ENCODE data around the gene CDC42SE2. TPM values are rescaled to one million over a fixed set of nuclear protein-coding genes. Genes with fewer than 3 reads are reported as not detected.
A peak's percentile ranks its signal among the peaks of the same experiment; 100 is the strongest.

Gene CDC42SE2
- total RNA-seq, 6 donors from 2014 or later = 13.6 to 92.1 (median 36.5) TPM

- Histone ChIP-seq H3K9me3 (no peaks in the 10 kb centered on the region), H3K4me3 (no peak overlapping the region), H3K36me3 (peaks cover 3 to 83% (median 35%) of the 10 kb centered on the region in 4 donors), H3K27ac (peak overlapping the region in 2 of 4 donors; percentile 2 to 17), H3K27me3 (no peaks in the 10 kb centered on the region), H3K4me1 (peaks cover 0 to 5% (median 2%) of the 10 kb centered on the region in 4 donors)
- ATAC-seq (ENCODE audit: low FRiP score in 2 of 2) (no peak), DNase-seq (no peak)
- 69 to 77% methylated on average over 1 of the region's 1 CpG for whole genome bisulfite sequencing, 2 donors
- TF ChIP-seq EP300 (IDR thresholded peaks at IDR 0.05) = no peak
- no peak for TF ChIP-seq POLR2AphosphoS5 (IDR thresholded peaks at IDR 0.05)
- no peak for TF ChIP-seq POLR2A (IDR thresholded peaks at IDR 0.05)
- TF ChIP-seq, protein P1, sequence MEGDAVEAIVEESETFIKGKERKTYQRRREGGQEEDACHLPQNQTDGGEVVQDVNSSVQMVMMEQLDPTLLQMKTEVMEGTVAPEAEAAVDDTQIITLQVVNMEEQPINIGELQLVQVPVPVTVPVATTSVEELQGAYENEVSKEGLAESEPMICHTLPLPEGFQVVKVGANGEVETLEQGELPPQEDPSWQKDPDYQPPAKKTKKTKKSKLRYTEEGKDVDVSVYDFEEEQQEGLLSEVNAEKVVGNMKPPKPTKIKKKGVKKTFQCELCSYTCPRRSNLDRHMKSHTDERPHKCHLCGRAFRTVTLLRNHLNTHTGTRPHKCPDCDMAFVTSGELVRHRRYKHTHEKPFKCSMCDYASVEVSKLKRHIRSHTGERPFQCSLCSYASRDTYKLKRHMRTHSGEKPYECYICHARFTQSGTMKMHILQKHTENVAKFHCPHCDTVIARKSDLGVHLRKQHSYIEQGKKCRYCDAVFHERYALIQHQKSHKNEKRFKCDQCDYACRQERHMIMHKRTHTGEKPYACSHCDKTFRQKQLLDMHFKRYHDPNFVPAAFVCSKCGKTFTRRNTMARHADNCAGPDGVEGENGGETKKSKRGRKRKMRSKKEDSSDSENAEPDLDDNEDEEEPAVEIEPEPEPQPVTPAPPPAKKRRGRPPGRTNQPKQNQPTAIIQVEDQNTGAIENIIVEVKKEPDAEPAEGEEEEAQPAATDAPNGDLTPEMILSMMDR (IDR thresholded peaks at IDR 0.05) = no peak
These were observed 166.9 kb downstream of the CDC42SE2 start for GRCh38 chr5:131430794-131431193.

- 87 to 90% methylated on average over 2 of the region's 2 CpGs for WGBS, 2 donors
- DNase-seq (no peak), ATAC-seq (ENCODE audit: low FRiP score in 2 of 2) (no peak)
- no peak overlapping the region for H3K4me3 ChIP-seq
- no peak overlapping the region for H3K27ac ChIP-seq
- peaks cover 3 to 79% (median 33%) of the 10 kb centered on the region in 4 donors for H3K36me3 ChIP-seq
- no peaks in the 10 kb centered on the region for H3K27me3 ChIP-seq
- TF ChIP-seq POLR2A (IDR thresholded peaks at IDR 0.05) (no peak), EP300 (IDR thresholded peaks at IDR 0.05) (no peak), POLR2AphosphoS5 (IDR thresholded peaks at IDR 0.05) (no peak)
- TF ChIP-seq, protein P1 (IDR thresholded peaks at IDR 0.05) = no peak
- H3K9me3 ChIP-seq = no peaks in the 10 kb centered on the region
- H3K4me1 ChIP-seq = peaks cover 0 to 11% (median 3%) of the 10 kb centered on the region in 4 donors
These were observed 167.9 kb downstream of the CDC42SE2 start for GRCh38 chr5:131431794-131432193.

GRCh38 chr5:131433109-131433508 lies 169.3 kb downstream of the CDC42SE2 start:
- DNase-seq (no peak), ATAC-seq (ENCODE audit: low FRiP score in 2 of 2) (no peak)
- H3K36me3 ChIP-seq = peaks cover 6 to 78% (median 34%) of the 10 kb centered on the region in 4 donors
- 100% methylated on average over 1 of the region's 1 CpG for WGBS, 2 donors
- no peak overlapping the region for H3K27ac ChIP-seq
- TF ChIP-seq POLR2AphosphoS5 (IDR thresholded peaks at IDR 0.05) (no peak), EP300 (IDR thresholded peaks at IDR 0.05) (no peak), POLR2A (IDR thresholded peaks at IDR 0.05) (no peak)
- TF ChIP-seq, protein P1 (IDR thresholded peaks at IDR 0.05) = no peak
- H3K9me3 ChIP-seq = no peaks in the 10 kb centered on the region
- H3K4me1 ChIP-seq = peaks cover 0 to 11% (median 3%) of the 10 kb centered on the region in 4 donors
- no peaks in the 10 kb centered on the region for H3K27me3 ChIP-seq
- no peak overlapping the region for H3K4me3 ChIP-seq

DNA sequence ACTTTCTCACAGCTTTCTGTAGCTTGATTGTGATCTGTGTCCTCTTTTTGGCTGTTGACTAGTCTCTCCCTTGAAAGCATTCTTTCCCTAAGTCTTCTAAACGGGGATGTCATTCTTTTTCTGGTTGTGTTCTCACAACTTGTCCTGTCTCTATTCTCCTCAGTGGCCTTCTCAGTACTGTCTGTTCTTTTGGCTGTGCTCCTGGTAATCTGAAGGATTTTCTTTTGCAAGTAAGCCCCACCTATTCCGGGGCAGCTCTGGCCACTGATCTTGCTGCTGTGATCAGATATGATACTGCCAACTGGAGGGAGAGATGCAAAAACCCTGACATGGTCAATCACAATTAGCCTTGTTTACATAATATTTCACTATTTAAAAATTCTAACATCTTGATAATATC lies 172.2 kb downstream of the CDC42SE2 start:
- peaks cover 17 to 80% (median 29%) of the 10 kb centered on the region in 4 donors for H3K36me3 ChIP-seq
- no peaks in the 10 kb centered on the region for H3K27me3 ChIP-seq
- peak overlapping the region in 3 of 4 donors; percentile 7 to 72 (median 71) for H3K27ac ChIP-seq
- 47 to 58% methylated on average over 2 of the region's 2 CpGs for WGBS, 2 donors
- ATAC-seq (ENCODE audit: low FRiP score in 2 of 2) = no peak
- no peak overlapping the region for H3K4me3 ChIP-seq
- no peaks in the 10 kb centered on the region for H3K9me3 ChIP-seq
- TF ChIP-seq POLR2A (IDR thresholded peaks at IDR 0.05) (no peak), POLR2AphosphoS5 (IDR thresholded peaks at IDR 0.05) (no peak), EP300 (IDR thresholded peaks at IDR 0.05) (no peak)
- TF ChIP-seq, protein P1 (IDR thresholded peaks at IDR 0.05) = no peak
- no peak for DNase-seq
- H3K4me1 ChIP-seq = peaks cover 0 to 11% (median 3%) of the 10 kb centered on the region in 4 donors

DNA sequence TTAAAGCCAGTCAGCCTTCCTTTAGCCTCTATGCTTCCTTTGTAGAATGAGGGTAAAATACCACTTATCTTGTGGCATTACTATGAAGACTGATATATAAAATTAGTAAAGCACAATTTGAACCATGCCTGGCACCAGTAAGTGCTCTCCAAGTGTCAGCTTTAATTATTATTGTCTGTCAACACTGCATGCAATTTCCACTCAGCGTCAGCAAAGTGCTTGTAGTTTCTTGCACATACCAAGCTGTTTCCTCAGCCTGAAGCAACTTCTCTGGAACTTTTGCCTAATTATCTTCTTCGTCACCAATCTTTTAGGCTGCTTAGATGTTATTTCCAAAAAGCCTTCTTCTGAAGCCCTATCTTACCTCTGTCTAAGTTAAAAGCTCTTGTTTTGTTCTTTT lies 177.3 kb downstream of the CDC42SE2 start:
- TF ChIP-seq POLR2A (IDR thresholded peaks at IDR 0.05) (no peak), EP300 (IDR thresholded peaks at IDR 0.05) (no peak), POLR2AphosphoS5 (IDR thresholded peaks at IDR 0.05) (no peak)
- TF ChIP-seq, protein P1 (IDR thresholded peaks at IDR 0.05) = no peak
- ATAC-seq (ENCODE audit: low FRiP score in 2 of 2) = no peak

More for the DNA sequence above, 177.3 kb downstream of the CDC42SE2 start:
- Histone ChIP-seq H3K4me3 (no peak overlapping the region), H3K27ac (no peak overlapping the region), H3K36me3 (peaks cover 17 to 82% (median 29%) of the 10 kb centered on the region in 4 donors), H3K9me3 (no peaks in the 10 kb centered on the region), H3K27me3 (no peaks in the 10 kb centered on the region), H3K4me1 (peaks cover 0 to 3% (median 0%) of the 10 kb centered on the region in 4 donors)
- no peak for DNase-seq
- 75% methylated on average over 2 of the region's 2 CpGs for WGBS, 2 donors
